GM23338 (cell line): Measurements from ENCODE around the gene RFX2. TPM values are rescaled to one million over a fixed set of nuclear protein-coding genes. Genes with fewer than 3 reads are reported as not detected.

Experiments
- ATAC-seq: fragments of 200-7000 bp; cut with Tn5 transposase; 3 replicates; pipeline ENCODE4 v1.9.1; 2020
- DNase-seq: peaks from one replicate; pipeline ENCODE4 v3.0.0-alpha.2; 2015; ENCODE audit warnings: low spot score
- H2AFZ ChIP-seq: fragments of 200-600 bp; sonication (generic); 2 replicates; pipeline ENCODE4 v1.8.0; 2016; ENCODE audit warnings: antibody characterized with exemption, mild to moderate bottlenecking, moderate library complexity
- H3F3A ChIP-seq: fragments of 200-600 bp; sonication (generic); replicated peaks from 2 replicates; pipeline ENCODE4 v1.8.0; 2017; ENCODE audit warnings: antibody characterized with exemption, mixed run types, low read depth
- H3K27ac ChIP-seq: fragments of 200-600 bp; sonication (generic); 2 replicates; pipeline ENCODE4 v1.6.1; 2016; ENCODE audit warnings: low read depth
- H3K27me3 ChIP-seq: fragments of 200-600 bp; sonication (generic); 2 replicates; pipeline ENCODE4 v1.8.0; 2016; ENCODE audit warnings: mild to moderate bottlenecking, mixed run types, moderate library complexity; ENCODE audit not compliant: insufficient read depth
- H3K36me3 ChIP-seq: fragments of 200-600 bp; sonication (generic); 2 replicates; pipeline ENCODE4 v1.8.0; 2016; ENCODE audit warnings: mild to moderate bottlenecking; ENCODE audit not compliant: insufficient read depth
- H3K4me1 ChIP-seq: fragments of 200-600 bp; sonication (generic); 2 replicates; pipeline ENCODE4 v1.8.0; 2016; ENCODE audit warnings: mild to moderate bottlenecking, moderate library complexity; ENCODE audit not compliant: insufficient read depth
- H3K4me2 ChIP-seq: fragments of 200-600 bp; sonication (generic); 2 replicates; pipeline ENCODE4 v1.7.1; 2017; ENCODE audit warnings: mixed run types
- H3K4me3 ChIP-seq: fragments of 200-600 bp; sonication (generic); 2 replicates; pipeline ENCODE4 v1.6.1; 2016; ENCODE audit warnings: mixed run types
- H3K79me2 ChIP-seq: fragments of 200-600 bp; sonication (generic); replicated peaks from 2 replicates; pipeline ENCODE4 v1.8.0; 2017; ENCODE audit warnings: mild to moderate bottlenecking; ENCODE audit not compliant: insufficient read depth
- H3K9me2 ChIP-seq: fragments of 200-600 bp; sonication (generic); 2 replicates; pipeline ENCODE4 v1.8.0; 2017; ENCODE audit not compliant: insufficient read depth
- H4K20me1 ChIP-seq: fragments of 200-600 bp; sonication (generic); replicated peaks from 2 replicates; pipeline ENCODE4 v1.8.0; 2017; ENCODE audit warnings: mild to moderate bottlenecking; ENCODE audit not compliant: insufficient read depth
- H3K27ac Mint-ChIP-seq: 2 replicates; pipeline ENCODE4 v1.8.0; 2020; ENCODE audit warnings: inconsistent platforms, mild to moderate bottlenecking, moderate library complexity, mixed read lengths
- H3K27me3 Mint-ChIP-seq: 3 replicates; pipeline ENCODE4 v1.8.0; 2022; ENCODE audit warnings: low read depth, mild to moderate bottlenecking, moderate library complexity, mixed read lengths, inconsistent platforms; ENCODE audit not compliant: insufficient read depth, poor library complexity
- H3K36me3 Mint-ChIP-seq: 3 replicates; pipeline ENCODE4 v1.8.0; 2021; ENCODE audit warnings: low read depth, mild to moderate bottlenecking, inconsistent platforms, moderate library complexity, mixed read lengths
- H3K4me1 Mint-ChIP-seq: 3 replicates; pipeline ENCODE4 v1.8.0; 2020; ENCODE audit warnings: mild to moderate bottlenecking, inconsistent platforms, mixed read lengths
- H3K4me3 Mint-ChIP-seq: 3 replicates; pipeline ENCODE4 v1.8.0; 2021; ENCODE audit warnings: moderate library complexity, mild to moderate bottlenecking, inconsistent platforms, mixed read lengths
- H3K9me3 Mint-ChIP-seq: 3 replicates; pipeline ENCODE4 v1.8.0; 2020; ENCODE audit warnings: moderate library complexity, mild to moderate bottlenecking, inconsistent platforms, mixed read lengths
- CREB1 ChIP-seq: fragments of 250-450 bp; sonication (Bioruptor Pico); IDR thresholded peaks from 2 replicates; pipeline ENCODE4 v1.5.0; 2020; ENCODE audit warnings: low read depth, mild to moderate bottlenecking, moderate library complexity
- EZH2 ChIP-seq: fragments of 200-600 bp; sonication (generic); IDR thresholded peaks from one replicate; pipeline ENCODE4 v1.8.0; 2017; ENCODE audit warnings: antibody characterized with exemption, mild to moderate bottlenecking, low read depth; ENCODE audit not compliant: unreplicated experiment
- EZH2phosphoT487 ChIP-seq: fragments of 200-600 bp; sonication (generic); IDR thresholded peaks from one replicate; pipeline ENCODE4 v1.8.1; 2018; ENCODE audit warnings: antibody characterized with exemption; ENCODE audit not compliant: unreplicated experiment
- NANOG ChIP-seq: IDR thresholded peaks from 2 replicates; pipeline ENCODE4 v1.6.1; 2016; ENCODE audit warnings: antibody characterized with exemption, borderline replicate concordance
- ZNF114 ChIP-seq: fragments of 250-450 bp; sonication (Bioruptor Pico); IDR thresholded peaks from 2 replicates; pipeline ENCODE4 v1.5.0; 2020; ENCODE audit warnings: mild to moderate bottlenecking, moderate library complexity
- polyA plus RNA-seq: library from polyadenylated mRNA; unstranded; fragments of >200 nt; fragmentation: Nextera tagmentation; extraction: Ambion mirVana; gene quantifications from 2 replicates; pipeline ENCODE4 v1.2.1, GENCODE V29; 2016
- total RNA-seq: library from RNA; depleted of rRNA; stranded (reverse); fragments of >200 nt; shearing (Covaris generic); gene quantifications from 2 replicates; pipeline ENCODE4 v1.2.3, GENCODE V29; 2014
- TF ChIP-seq, protein P1 (sequence below): IDR thresholded peaks from one replicate; pipeline ENCODE4 v1.6.1; 2018; ENCODE audit warnings: antibody characterized with exemption; ENCODE audit not compliant: unreplicated experiment
- TF ChIP-seq, protein P2 (sequence below), 2 experiments: fragments of 200-600 bp in 1 of 2; sonication (generic) in 1 of 2; conservative IDR thresholded peaks; 2 replicates each; pipeline versions ENCODE4 v1.5.1 to v1.6.1; 2016 to 2017; ENCODE audit warnings: antibody characterized with exemption in 2 of 2, low read depth in 2 of 2, mild to moderate bottlenecking in 2 of 2, moderate library complexity in 1 of 2
- TF ChIP-seq, protein P3 (sequence below): IDR thresholded peaks from 2 replicates; pipeline ENCODE4 v1.6.1; 2016; ENCODE audit warnings: antibody characterized with exemption

Gene RFX2
- total and polyA plus RNA-seq, 2 experiments from 2014 or later = 4.6 to 13.0 TPM

DNA sequence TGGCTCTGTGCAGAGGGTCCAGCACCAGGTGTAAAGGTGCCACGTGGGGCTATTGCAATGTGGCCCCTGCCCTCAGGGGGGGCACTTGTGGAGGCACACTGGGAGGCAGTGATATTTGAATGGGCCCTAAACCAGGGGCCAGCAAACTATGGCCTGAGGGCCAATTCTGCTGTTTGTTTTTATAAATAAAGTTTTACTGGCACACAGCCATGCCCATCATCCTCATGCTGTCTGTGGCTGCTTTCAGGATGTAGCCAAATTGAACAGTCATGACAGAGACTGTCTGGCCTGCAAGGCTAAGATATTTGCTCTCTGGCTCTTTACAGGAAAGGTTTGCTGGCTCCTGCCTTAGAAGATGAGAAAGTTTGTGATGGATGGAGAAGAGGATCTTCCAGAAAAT lies 98.5 kb downstream of the RFX2 start (continued):
- no peak for TF ChIP-seq NANOG
- TF ChIP-seq, protein P1, sequence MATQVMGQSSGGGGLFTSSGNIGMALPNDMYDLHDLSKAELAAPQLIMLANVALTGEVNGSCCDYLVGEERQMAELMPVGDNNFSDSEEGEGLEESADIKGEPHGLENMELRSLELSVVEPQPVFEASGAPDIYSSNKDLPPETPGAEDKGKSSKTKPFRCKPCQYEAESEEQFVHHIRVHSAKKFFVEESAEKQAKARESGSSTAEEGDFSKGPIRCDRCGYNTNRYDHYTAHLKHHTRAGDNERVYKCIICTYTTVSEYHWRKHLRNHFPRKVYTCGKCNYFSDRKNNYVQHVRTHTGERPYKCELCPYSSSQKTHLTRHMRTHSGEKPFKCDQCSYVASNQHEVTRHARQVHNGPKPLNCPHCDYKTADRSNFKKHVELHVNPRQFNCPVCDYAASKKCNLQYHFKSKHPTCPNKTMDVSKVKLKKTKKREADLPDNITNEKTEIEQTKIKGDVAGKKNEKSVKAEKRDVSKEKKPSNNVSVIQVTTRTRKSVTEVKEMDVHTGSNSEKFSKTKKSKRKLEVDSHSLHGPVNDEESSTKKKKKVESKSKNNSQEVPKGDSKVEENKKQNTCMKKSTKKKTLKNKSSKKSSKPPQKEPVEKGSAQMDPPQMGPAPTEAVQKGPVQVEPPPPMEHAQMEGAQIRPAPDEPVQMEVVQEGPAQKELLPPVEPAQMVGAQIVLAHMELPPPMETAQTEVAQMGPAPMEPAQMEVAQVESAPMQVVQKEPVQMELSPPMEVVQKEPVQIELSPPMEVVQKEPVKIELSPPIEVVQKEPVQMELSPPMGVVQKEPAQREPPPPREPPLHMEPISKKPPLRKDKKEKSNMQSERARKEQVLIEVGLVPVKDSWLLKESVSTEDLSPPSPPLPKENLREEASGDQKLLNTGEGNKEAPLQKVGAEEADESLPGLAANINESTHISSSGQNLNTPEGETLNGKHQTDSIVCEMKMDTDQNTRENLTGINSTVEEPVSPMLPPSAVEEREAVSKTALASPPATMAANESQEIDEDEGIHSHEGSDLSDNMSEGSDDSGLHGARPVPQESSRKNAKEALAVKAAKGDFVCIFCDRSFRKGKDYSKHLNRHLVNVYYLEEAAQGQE = no peak
- TF ChIP-seq EZH2phosphoT487 = no peak
- TF ChIP-seq CREB1 (CRISPR knock-in tag) = no peak
- TF ChIP-seq, protein P2, sequence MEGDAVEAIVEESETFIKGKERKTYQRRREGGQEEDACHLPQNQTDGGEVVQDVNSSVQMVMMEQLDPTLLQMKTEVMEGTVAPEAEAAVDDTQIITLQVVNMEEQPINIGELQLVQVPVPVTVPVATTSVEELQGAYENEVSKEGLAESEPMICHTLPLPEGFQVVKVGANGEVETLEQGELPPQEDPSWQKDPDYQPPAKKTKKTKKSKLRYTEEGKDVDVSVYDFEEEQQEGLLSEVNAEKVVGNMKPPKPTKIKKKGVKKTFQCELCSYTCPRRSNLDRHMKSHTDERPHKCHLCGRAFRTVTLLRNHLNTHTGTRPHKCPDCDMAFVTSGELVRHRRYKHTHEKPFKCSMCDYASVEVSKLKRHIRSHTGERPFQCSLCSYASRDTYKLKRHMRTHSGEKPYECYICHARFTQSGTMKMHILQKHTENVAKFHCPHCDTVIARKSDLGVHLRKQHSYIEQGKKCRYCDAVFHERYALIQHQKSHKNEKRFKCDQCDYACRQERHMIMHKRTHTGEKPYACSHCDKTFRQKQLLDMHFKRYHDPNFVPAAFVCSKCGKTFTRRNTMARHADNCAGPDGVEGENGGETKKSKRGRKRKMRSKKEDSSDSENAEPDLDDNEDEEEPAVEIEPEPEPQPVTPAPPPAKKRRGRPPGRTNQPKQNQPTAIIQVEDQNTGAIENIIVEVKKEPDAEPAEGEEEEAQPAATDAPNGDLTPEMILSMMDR (conservative IDR thresholded peaks at IDR 0.05; ENCODE audit: low read depth in 2 of 2) = no peak

DNA sequence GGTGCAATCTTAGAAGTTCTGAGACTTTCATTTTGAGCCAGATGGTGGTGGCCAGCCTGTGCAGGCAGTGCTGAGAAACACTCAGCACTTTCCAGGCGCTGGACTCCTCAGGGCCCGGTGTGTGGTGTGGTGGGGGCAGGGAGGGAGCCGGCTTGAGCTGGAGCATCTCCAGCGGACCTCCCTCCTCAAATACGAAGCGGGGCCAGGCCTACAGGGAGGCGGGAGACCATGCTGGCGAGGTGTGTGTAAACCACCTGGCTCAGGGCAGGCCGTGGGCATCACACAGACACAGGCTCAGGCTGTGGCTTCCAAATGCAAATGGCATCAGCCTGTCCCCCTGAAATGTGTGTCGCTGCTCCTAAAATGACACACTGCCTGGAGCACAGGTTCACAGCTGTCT lies 99.1 kb downstream of the RFX2 start:
- DNase-seq = no peak
- TF ChIP-seq, protein P1 = no peak
- TF ChIP-seq NANOG (no peak), EZH2phosphoT487 (no peak), ZNF114 (CRISPR knock-in tag) (no peak), EZH2 (no peak)
- TF ChIP-seq, protein P3, sequence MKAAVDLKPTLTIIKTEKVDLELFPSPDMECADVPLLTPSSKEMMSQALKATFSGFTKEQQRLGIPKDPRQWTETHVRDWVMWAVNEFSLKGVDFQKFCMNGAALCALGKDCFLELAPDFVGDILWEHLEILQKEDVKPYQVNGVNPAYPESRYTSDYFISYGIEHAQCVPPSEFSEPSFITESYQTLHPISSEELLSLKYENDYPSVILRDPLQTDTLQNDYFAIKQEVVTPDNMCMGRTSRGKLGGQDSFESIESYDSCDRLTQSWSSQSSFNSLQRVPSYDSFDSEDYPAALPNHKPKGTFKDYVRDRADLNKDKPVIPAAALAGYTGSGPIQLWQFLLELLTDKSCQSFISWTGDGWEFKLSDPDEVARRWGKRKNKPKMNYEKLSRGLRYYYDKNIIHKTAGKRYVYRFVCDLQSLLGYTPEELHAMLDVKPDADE = no peak

More for the DNA sequence above, 99.1 kb downstream of the RFX2 start:
- H4K20me1 ChIP-seq = no peaks in the 10 kb centered on the region
- H3F3A ChIP-seq = no peaks in the 10 kb centered on the region
- no peaks in the 10 kb centered on the region for H3K36me3 Mint-ChIP-seq
- H3K9me3 Mint-ChIP-seq = no peaks in the 10 kb centered on the region; the same call in 2 of the 3 replicates
- H3K4me3 ChIP-seq = no peak overlapping the region
- H3K27me3 Mint-ChIP-seq = peaks cover 4% of the 10 kb centered on the region
- no peak overlapping the region for H3K4me2 ChIP-seq
- H3K4me1 Mint-ChIP-seq = no peaks in the 10 kb centered on the region
- no peaks in the 10 kb centered on the region for H3K79me2 ChIP-seq
- H3K27ac Mint-ChIP-seq = no peak overlapping the region
- ATAC-seq = peak; percentile 45
- no peaks in the 10 kb centered on the region for H3K4me1 ChIP-seq
- no peaks in the 10 kb centered on the region for H3K9me2 ChIP-seq
- no peak overlapping the region for H3K27ac ChIP-seq
- no peak overlapping the region for H2AFZ ChIP-seq
- H3K27me3 ChIP-seq = no peaks in the 10 kb centered on the region
- H3K36me3 ChIP-seq = no peaks in the 10 kb centered on the region
- no peak overlapping the region for H3K4me3 Mint-ChIP-seq
